ENCODE measurements around the gene TMEM182. TPM values are rescaled to one million over a fixed set of nuclear protein-coding genes. Genes with fewer than 3 reads are reported as not detected.

TMEM182 gene
- total RNA-seq, 2 donors from 2014 or later: 75.4 to 212 TPM

GRCh38 chr2:102782187-102782586 lies 20.4 kb downstream of the TMEM182 start:
- Histone ChIP-seq H3K36me3 (no peaks in the 10 kb centered on the region), H3K9me3 (no peaks in the 10 kb centered on the region), H3K4me1 (peaks cover 0 to 25% of the 10 kb centered on the region in 2 donors), H3K4me3 (no peak overlapping the region), H3K27ac (peak overlapping the region in 1 of 2 donors; percentile 90), H3K27me3 (no peaks in the 10 kb centered on the region)
- TF ChIP-seq CTCF (IDR thresholded peaks at IDR 0.05): no peak
- no peak for DNase-seq (ENCODE audit: low spot score)

GRCh38 chr2:102782933-102783332 lies 21.1 kb downstream of the TMEM182 start:
- Histone ChIP-seq H3K4me3 (no peak overlapping the region), H3K27ac (peak overlapping the region in 1 of 2 donors; percentile 90), H3K9me3 (no peaks in the 10 kb centered on the region), H3K4me1 (peaks cover 0 to 32% of the 10 kb centered on the region in 2 donors), H3K27me3 (no peaks in the 10 kb centered on the region), H3K36me3 (no peaks in the 10 kb centered on the region)
- DNase-seq (ENCODE audit: low spot score): no peak
- TF ChIP-seq CTCF (IDR thresholded peaks at IDR 0.05): no peak

GRCh38 chr2:102783506-102784183 lies 21.8 kb downstream of the TMEM182 start:
- no peak overlapping the region for H3K4me3 ChIP-seq
- no peak for TF ChIP-seq CTCF (IDR thresholded peaks at IDR 0.05)
- H3K36me3 ChIP-seq: no peaks in the 10 kb centered on the region
- H3K9me3 ChIP-seq: no peaks in the 10 kb centered on the region
- peaks cover 0 to 39% of the 10 kb centered on the region in 2 donors for H3K4me1 ChIP-seq
- H3K27me3 ChIP-seq: no peaks in the 10 kb centered on the region
- peak overlapping the region; percentile 31 to 90 for H3K27ac ChIP-seq
- DNase-seq (ENCODE audit: low spot score): no peak

- DNase-seq (ENCODE audit: low spot score): no peak
- Histone ChIP-seq H3K4me3 (no peak overlapping the region), H3K27ac (peak overlapping the region; percentile 35 to 90), H3K4me1 (peaks cover 0 to 51% of the 10 kb centered on the region in 2 donors), H3K27me3 (no peaks in the 10 kb centered on the region), H3K36me3 (no peaks in the 10 kb centered on the region), H3K9me3 (no peaks in the 10 kb centered on the region)
- no peak for TF ChIP-seq CTCF (IDR thresholded peaks at IDR 0.05)
Measured at GRCh38 chr2:102784940-102785339, 23.1 kb downstream of the TMEM182 start.

GRCh38 chr2:102788216-102788884 lies 26.5 kb downstream of the TMEM182 start:
- Histone ChIP-seq H3K27me3 (no peaks in the 10 kb centered on the region), H3K4me3 (no peak overlapping the region), H3K4me1 (peaks cover 0 to 56% of the 10 kb centered on the region in 2 donors), H3K36me3 (no peaks in the 10 kb centered on the region), H3K9me3 (no peaks in the 10 kb centered on the region), H3K27ac (peak overlapping the region; percentile 70 to 90)
- no peak for DNase-seq (ENCODE audit: low spot score)
- no peak for TF ChIP-seq CTCF (IDR thresholded peaks at IDR 0.05)

All from right atrium auricular region (tissue), 2 donors.